CD4-positive, alpha-beta memory T cell (primary cell): ENCODE measurements around the gene TRHDE. TPM values are rescaled to one million over a fixed set of nuclear protein-coding genes. Genes with fewer than 3 reads are reported as not detected.

Source experiments
- CTCF ChIA-PET: fragments of 350-600 bp; sonication (Branson Sonifier 250); formaldehyde crosslinking; loops from one replicate; lab custom pipeline; 2021; ENCODE audit warnings: inconsistent platforms; ENCODE audit not compliant: partially characterized antibody; lab: Charles Lee
- POLR2A ChIA-PET: fragments of 350-600 bp; sonication (Branson Sonifier 250); formaldehyde crosslinking; loops from one replicate; lab custom pipeline; 2021; ENCODE audit not compliant: partially characterized antibody; lab: Charles Lee
- DNase-seq, 5 donors: peaks; one replicate each; pipeline versions ENCODE4 v3.0.0 to v3.0.0-alpha.2; 2020 to 2022; ENCODE audit warnings: mixed read lengths in 1 of 5
- H3K27ac ChIP-seq: one replicate; pipeline ENCODE4 v1.7.0; 2013; ENCODE audit warnings: low read depth, low read length
- H3K27me3 ChIP-seq: 2 replicates; pipeline ENCODE4 v1.7.0; 2013; ENCODE audit warnings: mild to moderate bottlenecking, low read length, moderate library complexity; ENCODE audit not compliant: insufficient read depth
- H3K36me3 ChIP-seq: 2 replicates; pipeline ENCODE4 v1.7.0; 2013; ENCODE audit warnings: mild to moderate bottlenecking, low read length, moderate library complexity; ENCODE audit not compliant: insufficient read depth
- H3K4me1 ChIP-seq: 2 replicates; pipeline ENCODE4 v1.7.0; 2013; ENCODE audit warnings: mild to moderate bottlenecking, low read length, moderate library complexity; ENCODE audit not compliant: insufficient read depth
- H3K4me3 ChIP-seq, 2 donors: one replicate each; pipeline ENCODE4 v1.7.0; 2013; ENCODE audit warnings: low read length in 2 of 2, mild to moderate bottlenecking in 1 of 2
- H3K9me3 ChIP-seq, 2 donors: one replicate each; pipeline ENCODE4 v1.7.0; 2013; ENCODE audit warnings: low read length in 2 of 2, control low read depth in 1 of 2; ENCODE audit not compliant: control insufficient read depth in 1 of 2
- H3K27ac Mint-ChIP-seq, 7 donors: one replicate each; pipeline ENCODE4 v1.8.0; 2020 to 2021; ENCODE audit warnings: mixed read lengths in 7 of 7, mild to moderate bottlenecking in 6 of 7, inconsistent platforms in 3 of 7, moderate library complexity in 3 of 7
- H3K27me3 Mint-ChIP-seq, 2 donors: one replicate each; pipeline ENCODE4 v1.8.0; 2020 to 2021; ENCODE audit warnings: mixed read lengths in 2 of 2
- H3K36me3 Mint-ChIP-seq, 2 donors: one replicate each; pipeline ENCODE4 v1.8.0; 2020 to 2021; ENCODE audit warnings: mixed read lengths in 2 of 2, inconsistent platforms in 1 of 2, mild to moderate bottlenecking in 1 of 2
- H3K4me1 Mint-ChIP-seq, 4 donors: one replicate each; pipeline ENCODE4 v1.8.0; 2020 to 2021; ENCODE audit warnings: mixed read lengths in 4 of 4, mild to moderate bottlenecking in 1 of 4
- H3K4me3 Mint-ChIP-seq, 8 donors: one replicate each; pipeline ENCODE4 v1.8.0; 2020 to 2021; ENCODE audit warnings: mixed read lengths in 8 of 8, mild to moderate bottlenecking in 7 of 8, moderate library complexity in 6 of 8, inconsistent platforms in 3 of 8
- H3K9me3 Mint-ChIP-seq, 8 donors: one replicate each; pipeline ENCODE4 v1.8.0; 2020 to 2021; ENCODE audit warnings: mixed read lengths in 8 of 8, mild to moderate bottlenecking in 5 of 8, inconsistent platforms in 3 of 8, moderate library complexity in 1 of 8
- intact Hi-C: fragments of 100-400 bp; cut with micrococcal nuclease; formaldehyde crosslinking; loops from one replicate; pipeline ENCODE4 v1.15.1; 2023
- polyA plus RNA-seq, 2 donors: library from polyadenylated mRNA; unstranded; fragments of 300-500 nt; fragmentation: Illumina TruSeq; gene quantifications; one replicate each; pipeline ENCODE4 v1.2.3, GENCODE V29; 2021
- total RNA-seq, 2 experiments: library from RNA; stranded (reverse); gene quantifications; one replicate each; pipeline ENCODE4 v1.2.3, GENCODE V29; 2021

The TRHDE gene
- total and polyA plus RNA-seq, 4 experiments from 2014 or later = not detected

- ChIA-PET POLR2A (no interaction called here), CTCF (no interaction called here)
- Histone ChIP-seq H3K4me3 (no peak overlapping the region), H3K9me3 (no peaks in the 10 kb centered on the region), H3K27me3 (no peaks in the 10 kb centered on the region), H3K4me1 (no peaks in the 10 kb centered on the region), H3K27ac (no peak overlapping the region), H3K36me3 (no peaks in the 10 kb centered on the region)
- Mint-ChIP-seq H3K27ac (no peak overlapping the region), H3K9me3 (peaks cover 0 to 5% (median 0%) of the 10 kb centered on the region in 8 donors), H3K27me3 (no peaks in the 10 kb centered on the region), H3K36me3 (no peaks in the 10 kb centered on the region), H3K4me1 (no peaks in the 10 kb centered on the region), H3K4me3 (no peak overlapping the region)
- DNase-seq = no peak
- intact Hi-C loops = no loop called here
Measured at GRCh38 chr12:72432037-72432604, 160.0 kb downstream of the TRHDE start.

DNA sequence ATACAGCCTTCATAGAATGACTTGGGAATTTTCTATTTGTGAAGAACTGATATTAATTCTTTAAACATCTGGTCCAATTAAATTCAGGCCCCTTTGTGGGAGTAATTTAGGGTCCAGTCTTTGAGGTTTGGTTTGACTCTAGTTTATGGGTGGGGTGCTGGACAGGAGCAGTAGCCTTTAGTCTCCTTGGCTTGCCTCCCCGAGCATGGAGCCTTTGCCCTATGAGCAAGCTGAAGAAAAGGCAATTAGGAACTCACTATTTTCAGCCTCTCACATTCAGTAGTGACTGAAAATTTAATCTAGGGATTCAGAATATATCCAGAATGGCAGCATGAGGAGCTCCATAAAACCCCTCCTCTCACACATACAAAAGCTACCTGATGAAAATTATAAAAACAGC lies 161.1 kb downstream of the TRHDE start:
- H3K27me3 ChIP-seq = no peaks in the 10 kb centered on the region
- ChIA-PET CTCF (no interaction called here), POLR2A (no interaction called here)
- Mint-ChIP-seq H3K27ac (no peak overlapping the region), H3K4me3 (no peak overlapping the region), H3K9me3 (peaks cover 0 to 5% (median 0%) of the 10 kb centered on the region in 8 donors), H3K36me3 (no peaks in the 10 kb centered on the region), H3K27me3 (no peaks in the 10 kb centered on the region), H3K4me1 (no peaks in the 10 kb centered on the region)
- no peaks in the 10 kb centered on the region for H3K4me1 ChIP-seq
- H3K27ac ChIP-seq = no peak overlapping the region
- H3K4me3 ChIP-seq = no peak overlapping the region
- intact Hi-C loops = no loop called here
- H3K36me3 ChIP-seq = no peaks in the 10 kb centered on the region
- no peaks in the 10 kb centered on the region for H3K9me3 ChIP-seq
- DNase-seq = no peak

DNA sequence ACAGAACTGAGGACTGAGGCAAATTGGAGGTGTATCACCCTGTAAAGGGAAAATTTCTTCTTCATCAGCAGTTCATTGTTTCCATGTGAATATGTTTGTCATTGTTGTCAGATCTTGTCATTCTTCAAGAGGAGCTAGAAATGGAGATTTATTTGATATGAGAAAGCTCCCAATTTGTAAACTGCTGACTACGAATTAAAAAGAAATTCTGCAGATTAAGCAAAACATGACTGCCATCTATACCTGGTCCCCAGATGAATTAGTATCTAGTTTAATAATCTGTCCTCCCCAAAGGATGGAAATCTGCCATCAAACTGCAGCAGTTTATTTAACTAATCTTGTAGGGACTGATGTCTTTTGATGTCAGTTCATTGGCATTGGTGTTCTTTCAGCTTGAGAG lies 162.8 kb downstream of the TRHDE start:
- Histone ChIP-seq H3K27me3 (no peaks in the 10 kb centered on the region), H3K4me1 (no peaks in the 10 kb centered on the region), H3K36me3 (no peaks in the 10 kb centered on the region), H3K4me3 (no peak overlapping the region), H3K27ac (no peak overlapping the region), H3K9me3 (peaks cover 0 to 3% of the 10 kb centered on the region in 2 donors)
- Mint-ChIP-seq H3K27me3 (no peaks in the 10 kb centered on the region), H3K36me3 (no peaks in the 10 kb centered on the region), H3K27ac (no peak overlapping the region), H3K4me1 (no peaks in the 10 kb centered on the region), H3K4me3 (no peak overlapping the region), H3K9me3 (peaks cover 0 to 9% (median 2%) of the 10 kb centered on the region in 8 donors)
- CTCF ChIA-PET = no interaction called here
- no peak for DNase-seq
- intact Hi-C loops = no loop called here
- POLR2A ChIA-PET = no interaction called here

DNA sequence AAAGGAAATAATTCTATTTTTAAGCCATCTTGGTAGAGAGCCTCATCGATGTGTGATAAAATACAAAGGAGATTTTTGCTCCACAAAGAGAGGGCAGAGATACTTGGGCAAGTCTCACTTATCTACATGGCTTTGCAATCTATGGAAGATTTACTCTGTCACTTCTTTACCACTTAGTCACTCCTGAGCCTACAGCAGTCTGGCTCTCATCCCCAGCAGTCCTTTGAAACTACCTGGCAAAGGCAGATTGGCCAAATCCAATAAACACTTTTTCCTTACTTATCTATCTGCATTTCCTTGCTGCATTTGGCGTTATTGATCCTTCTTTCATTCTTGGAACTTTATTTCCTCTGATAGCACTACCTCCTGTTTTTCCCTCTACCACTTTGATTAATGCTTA lies 170.0 kb downstream of the TRHDE start:
- CTCF ChIA-PET = no interaction called here
- peaks cover 0 to 3% of the 10 kb centered on the region in 2 donors for H3K9me3 ChIP-seq
- H3K36me3 ChIP-seq = no peaks in the 10 kb centered on the region
- H3K27ac Mint-ChIP-seq = no peak overlapping the region
- no peaks in the 10 kb centered on the region for H3K27me3 Mint-ChIP-seq
- peaks cover 0 to 16% (median 5%) of the 10 kb centered on the region in 8 donors for H3K9me3 Mint-ChIP-seq
- intact Hi-C loops = no loop called here
- H3K4me3 ChIP-seq = no peak overlapping the region
- H3K36me3 Mint-ChIP-seq = no peaks in the 10 kb centered on the region
- H3K27me3 ChIP-seq = no peaks in the 10 kb centered on the region
- no peak overlapping the region for H3K27ac ChIP-seq
- H3K4me1 Mint-ChIP-seq = no peaks in the 10 kb centered on the region
- no peak overlapping the region for H3K4me3 Mint-ChIP-seq
- no peaks in the 10 kb centered on the region for H3K4me1 ChIP-seq
- no peak for DNase-seq
- POLR2A ChIA-PET = no interaction called here

- intact Hi-C loops = no loop called here
- H3K27ac Mint-ChIP-seq = no peak overlapping the region
Measured at GRCh38 chr12:72444125-72444524, 172.0 kb downstream of the TRHDE start.

DNA sequence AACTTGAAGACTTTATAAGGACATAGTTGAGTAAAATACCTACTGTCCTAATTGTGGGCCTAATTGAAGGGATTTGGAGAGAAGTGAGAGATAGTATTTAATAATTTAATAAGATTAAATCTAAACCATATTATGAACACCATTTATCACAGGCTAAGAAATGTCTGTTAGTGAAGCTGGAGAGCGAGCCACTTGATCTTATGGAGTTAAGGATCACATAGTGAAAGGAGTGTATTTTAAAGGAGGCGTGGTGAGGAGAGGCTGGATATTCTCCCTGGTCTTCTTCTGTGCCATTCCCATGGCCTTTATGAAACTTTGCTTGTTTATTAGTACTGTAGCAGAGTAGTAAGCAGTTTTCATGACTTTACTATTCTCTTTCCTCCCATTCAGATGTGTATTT lies 172.4 kb downstream of the TRHDE start:
- H3K9me3 ChIP-seq = no peaks in the 10 kb centered on the region
- no peak for DNase-seq
- ChIA-PET CTCF (no interaction called here), POLR2A (no interaction called here)
- intact Hi-C loops = no loop called here
- no peak overlapping the region for H3K4me3 ChIP-seq
- no peak overlapping the region for H3K27ac ChIP-seq
- H3K36me3 ChIP-seq = no peaks in the 10 kb centered on the region
- Mint-ChIP-seq H3K27ac (no peak overlapping the region), H3K4me3 (no peak overlapping the region), H3K36me3 (no peaks in the 10 kb centered on the region), H3K4me1 (no peaks in the 10 kb centered on the region), H3K9me3 (peaks cover 0 to 8% (median 3%) of the 10 kb centered on the region in 8 donors), H3K27me3 (no peaks in the 10 kb centered on the region)
- no peaks in the 10 kb centered on the region for H3K4me1 ChIP-seq
- H3K27me3 ChIP-seq = no peaks in the 10 kb centered on the region

More at GRCh38 chr12:72444125-72444524, 172.0 kb downstream of the TRHDE start:
- POLR2A ChIA-PET = no interaction called here
- no peaks in the 10 kb centered on the region for H3K27me3 ChIP-seq
- H3K4me1 ChIP-seq = no peaks in the 10 kb centered on the region
- H3K4me3 ChIP-seq = no peak overlapping the region
- CTCF ChIA-PET = no interaction called here
- no peak overlapping the region for H3K27ac ChIP-seq
- H3K36me3 Mint-ChIP-seq = no peaks in the 10 kb centered on the region
- no peaks in the 10 kb centered on the region for H3K9me3 ChIP-seq
- no peak overlapping the region for H3K4me3 Mint-ChIP-seq
- no peaks in the 10 kb centered on the region for H3K36me3 ChIP-seq
- no peaks in the 10 kb centered on the region for H3K27me3 Mint-ChIP-seq
- H3K4me1 Mint-ChIP-seq = no peaks in the 10 kb centered on the region
- peaks cover 0 to 11% (median 3%) of the 10 kb centered on the region in 8 donors for H3K9me3 Mint-ChIP-seq
- no peak for DNase-seq

- Mint-ChIP-seq H3K27ac (no peak overlapping the region), H3K36me3 (no peaks in the 10 kb centered on the region), H3K9me3 (peaks cover 0 to 7% (median 1%) of the 10 kb centered on the region in 8 donors), H3K4me1 (no peaks in the 10 kb centered on the region), H3K27me3 (no peaks in the 10 kb centered on the region), H3K4me3 (no peak overlapping the region)
- POLR2A ChIA-PET = no interaction called here
- CTCF ChIA-PET = no interaction called here
- no peak overlapping the region for H3K4me3 ChIP-seq
- no peaks in the 10 kb centered on the region for H3K9me3 ChIP-seq
- no peak for DNase-seq
- intact Hi-C loops = no loop called here
- H3K27me3 ChIP-seq = no peaks in the 10 kb centered on the region
- no peak overlapping the region for H3K27ac ChIP-seq
- no peaks in the 10 kb centered on the region for H3K36me3 ChIP-seq
- H3K4me1 ChIP-seq = no peaks in the 10 kb centered on the region
Measured at GRCh38 chr12:72448089-72448488, 175.9 kb downstream of the TRHDE start.

- no peaks in the 10 kb centered on the region for H3K27me3 ChIP-seq
- no peak for DNase-seq
- intact Hi-C loops = no loop called here
- ChIA-PET POLR2A (no interaction called here), CTCF (no interaction called here)
- Mint-ChIP-seq H3K36me3 (no peaks in the 10 kb centered on the region), H3K4me1 (no peaks in the 10 kb centered on the region), H3K4me3 (no peak overlapping the region), H3K27ac (no peak overlapping the region), H3K27me3 (no peaks in the 10 kb centered on the region), H3K9me3 (peaks cover 0 to 7% (median under 1%) of the 10 kb centered on the region in 8 donors)
- no peak overlapping the region for H3K27ac ChIP-seq
- no peaks in the 10 kb centered on the region for H3K36me3 ChIP-seq
- H3K4me3 ChIP-seq = no peak overlapping the region
- H3K9me3 ChIP-seq = no peaks in the 10 kb centered on the region
- no peaks in the 10 kb centered on the region for H3K4me1 ChIP-seq
Measured at GRCh38 chr12:72448805-72449204, 176.6 kb downstream of the TRHDE start.
